Smooth muscle cell (in vitro differentiated cells): ENCODE data around the gene CERCAM. TPM values are rescaled to one million over a fixed set of nuclear protein-coding genes. Genes with fewer than 3 reads are reported as not detected.

ENCODE experiments used
- DNase-seq: peaks from one replicate; lab custom pipeline; 2025; ENCODE audit not compliant: unreplicated experiment; lab: John Stamatoyannopoulos, UW
- H2AFZ ChIP-seq: fragments of 200-600 bp; sonication (generic); 2 replicates; pipeline ENCODE4 v1.6.0; 2016; ENCODE audit warnings: antibody characterized with exemption, low read depth, mild to moderate bottlenecking
- H3F3A ChIP-seq: fragments of 200-600 bp; sonication (generic); 2 replicates; pipeline ENCODE4 v1.6.0; 2017; ENCODE audit warnings: antibody characterized with exemption, low read depth
- H3K27ac ChIP-seq: fragments of 200-600 bp; sonication (generic); 2 replicates; pipeline ENCODE4 v1.5.1; 2016; ENCODE audit warnings: low read depth, mild to moderate bottlenecking
- H3K27me3 ChIP-seq: fragments of 200-600 bp; sonication (generic); 2 replicates; pipeline ENCODE4 v1.6.1; 2016; ENCODE audit warnings: low read depth, mild to moderate bottlenecking
- H3K36me3 ChIP-seq: fragments of 200-600 bp; sonication (generic); 2 replicates; pipeline ENCODE4 v1.5.1; 2016; ENCODE audit warnings: low read depth
- H3K4me1 ChIP-seq: fragments of 200-600 bp; sonication (generic); 2 replicates; pipeline ENCODE4 v1.5.1; 2016; ENCODE audit warnings: low read depth
- H3K4me2 ChIP-seq: fragments of 200-600 bp; sonication (generic); 2 replicates; pipeline ENCODE4 v1.6.0; 2016; ENCODE audit warnings: mild to moderate bottlenecking
- H3K4me3 ChIP-seq: fragments of 200-600 bp; sonication (generic); 2 replicates; pipeline ENCODE4 v1.5.1; 2016; ENCODE audit warnings: mild to moderate bottlenecking
- H3K79me2 ChIP-seq: fragments of 200-600 bp; sonication (generic); 2 replicates; pipeline ENCODE4 v1.6.0; 2016; ENCODE audit warnings: low read depth, mild to moderate bottlenecking
- H3K9ac ChIP-seq: fragments of 200-600 bp; sonication (generic); 2 replicates; pipeline ENCODE4 v1.6.0; 2016; ENCODE audit warnings: low read depth
- H3K9me3 ChIP-seq: fragments of 200-600 bp; sonication (generic); replicated peaks from 2 replicates; pipeline ENCODE4 v1.5.1; 2016; ENCODE audit warnings: low read depth
- H4K20me1 ChIP-seq: fragments of 200-600 bp; sonication (generic); 2 replicates; pipeline ENCODE4 v1.6.0; 2016; ENCODE audit warnings: low read depth
- CTCF ChIP-seq: fragments of 200-600 bp; sonication (generic); IDR thresholded peaks from 2 replicates; pipeline ENCODE4 v1.5.1; 2017; ENCODE audit warnings: borderline replicate concordance, mild to moderate bottlenecking, antibody characterized with exemption; ENCODE audit not compliant: insufficient read depth, poor library complexity, severe bottlenecking
- WGBS: methylation state at CpG from one replicate; pipeline ENCODE4 v1.1.7; 2016; ENCODE audit warnings: low lambda C conversion rate; 5-methylcytosine and 5-hydroxymethylcytosine counted together
- polyA plus RNA-seq: library from polyadenylated mRNA; unstranded; fragments of >200 nt; fragmentation: Nextera tagmentation; extraction: Ambion mirVana; gene quantifications from 2 replicates; pipeline ENCODE4 v1.2.1, GENCODE V29; 2016
- total RNA-seq: library from RNA; depleted of rRNA; stranded (reverse); fragments of >200 nt; gene quantifications from 2 replicates; pipeline ENCODE4 v1.2.3, GENCODE V29; 2014

Gene CERCAM, protein sequence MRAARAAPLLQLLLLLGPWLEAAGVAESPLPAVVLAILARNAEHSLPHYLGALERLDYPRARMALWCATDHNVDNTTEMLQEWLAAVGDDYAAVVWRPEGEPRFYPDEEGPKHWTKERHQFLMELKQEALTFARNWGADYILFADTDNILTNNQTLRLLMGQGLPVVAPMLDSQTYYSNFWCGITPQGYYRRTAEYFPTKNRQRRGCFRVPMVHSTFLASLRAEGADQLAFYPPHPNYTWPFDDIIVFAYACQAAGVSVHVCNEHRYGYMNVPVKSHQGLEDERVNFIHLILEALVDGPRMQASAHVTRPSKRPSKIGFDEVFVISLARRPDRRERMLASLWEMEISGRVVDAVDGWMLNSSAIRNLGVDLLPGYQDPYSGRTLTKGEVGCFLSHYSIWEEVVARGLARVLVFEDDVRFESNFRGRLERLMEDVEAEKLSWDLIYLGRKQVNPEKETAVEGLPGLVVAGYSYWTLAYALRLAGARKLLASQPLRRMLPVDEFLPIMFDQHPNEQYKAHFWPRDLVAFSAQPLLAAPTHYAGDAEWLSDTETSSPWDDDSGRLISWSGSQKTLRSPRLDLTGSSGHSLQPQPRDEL
- 116 and 129 TPM in 2 replicates for total RNA-seq
- 310 and 357 TPM in 2 replicates for polyA plus RNA-seq

GRCh38 chr9:128420651-128421481 is at the start of gene CERCAM:
Gene CERCAM, plus strand, starts transcription at chr9:128420857. Its CDS starts 21 bp downstream, at chr9:128420878.
- peak within 1 kb of the TSS; percentile 100 for H3K4me2 ChIP-seq
- H3F3A ChIP-seq = no peaks in the 10 kb centered on the region
- H3K36me3 ChIP-seq = no peaks in the 10 kb centered on the region
- peak within 1 kb of the TSS; percentile 80 for H3K27ac ChIP-seq
- peaks cover 5% of the 10 kb centered on the region for H3K79me2 ChIP-seq
- no peaks in the 10 kb centered on the region for H3K4me1 ChIP-seq
- no peaks in the 10 kb centered on the region for H3K27me3 ChIP-seq
- peak; percentile 5 for TF ChIP-seq CTCF
- peak within 1 kb of the TSS; percentile 98 for H3K4me3 ChIP-seq
- peak within 1 kb of the TSS; percentile 86 for H3K9ac ChIP-seq
- DNase-seq = peak; percentile 71
- peak within 1 kb of the TSS; percentile 98 for H2AFZ ChIP-seq
- no peaks in the 10 kb centered on the region for H4K20me1 ChIP-seq
- WGBS = under 1% methylated on average over 30 of the region's 59 CpGs
- H3K9me3 ChIP-seq = no peaks in the 10 kb centered on the region

GRCh38 chr9:128371630-128372117 is 49.0 kb upstream of the CERCAM start:
- H3K27ac ChIP-seq = peak overlapping the region; percentile 93
- peak overlapping the region; percentile 94 for H3K4me2 ChIP-seq
- no peak for DNase-seq
- peak overlapping the region; percentile 80 for H3K4me3 ChIP-seq
- no peak for TF ChIP-seq CTCF
- H3K9me3 ChIP-seq = no peaks in the 10 kb centered on the region
- no peaks in the 10 kb centered on the region for H3K36me3 ChIP-seq
- no peaks in the 10 kb centered on the region for H3K27me3 ChIP-seq
- H4K20me1 ChIP-seq = peaks cover 20% of the 10 kb centered on the region
- H2AFZ ChIP-seq = peak overlapping the region; percentile 81
- peaks cover 31% of the 10 kb centered on the region for H3K79me2 ChIP-seq
- peak overlapping the region; percentile 94 for H3K9ac ChIP-seq
- peaks cover 7% of the 10 kb centered on the region for H3K4me1 ChIP-seq
- H3F3A ChIP-seq = peaks cover 16% of the 10 kb centered on the region
- WGBS = 4% methylated on average over 10 of the region's 10 CpGs

GRCh38 chr9:128372188-128372641 is 48.4 kb upstream of the CERCAM start:
- Histone ChIP-seq H3K36me3 (no peaks in the 10 kb centered on the region), H3K9me3 (no peaks in the 10 kb centered on the region), H3K4me2 (peak overlapping the region; percentile 94), H3K27ac (peak overlapping the region; percentile 93), H3F3A (peaks cover 16% of the 10 kb centered on the region), H3K4me3 (peak overlapping the region; percentile 80), H2AFZ (no peak overlapping the region), H3K79me2 (peaks cover 31% of the 10 kb centered on the region), H3K4me1 (peaks cover 7% of the 10 kb centered on the region), H3K9ac (peak overlapping the region; percentile 94), H3K27me3 (no peaks in the 10 kb centered on the region), H4K20me1 (peaks cover 26% of the 10 kb centered on the region)
- no peak for TF ChIP-seq CTCF
- 75% methylated on average over 4 of the region's 4 CpGs for WGBS
- no peak for DNase-seq
